Measurements from ENCODE around the gene PCTP.

PCTP gene

DNA sequence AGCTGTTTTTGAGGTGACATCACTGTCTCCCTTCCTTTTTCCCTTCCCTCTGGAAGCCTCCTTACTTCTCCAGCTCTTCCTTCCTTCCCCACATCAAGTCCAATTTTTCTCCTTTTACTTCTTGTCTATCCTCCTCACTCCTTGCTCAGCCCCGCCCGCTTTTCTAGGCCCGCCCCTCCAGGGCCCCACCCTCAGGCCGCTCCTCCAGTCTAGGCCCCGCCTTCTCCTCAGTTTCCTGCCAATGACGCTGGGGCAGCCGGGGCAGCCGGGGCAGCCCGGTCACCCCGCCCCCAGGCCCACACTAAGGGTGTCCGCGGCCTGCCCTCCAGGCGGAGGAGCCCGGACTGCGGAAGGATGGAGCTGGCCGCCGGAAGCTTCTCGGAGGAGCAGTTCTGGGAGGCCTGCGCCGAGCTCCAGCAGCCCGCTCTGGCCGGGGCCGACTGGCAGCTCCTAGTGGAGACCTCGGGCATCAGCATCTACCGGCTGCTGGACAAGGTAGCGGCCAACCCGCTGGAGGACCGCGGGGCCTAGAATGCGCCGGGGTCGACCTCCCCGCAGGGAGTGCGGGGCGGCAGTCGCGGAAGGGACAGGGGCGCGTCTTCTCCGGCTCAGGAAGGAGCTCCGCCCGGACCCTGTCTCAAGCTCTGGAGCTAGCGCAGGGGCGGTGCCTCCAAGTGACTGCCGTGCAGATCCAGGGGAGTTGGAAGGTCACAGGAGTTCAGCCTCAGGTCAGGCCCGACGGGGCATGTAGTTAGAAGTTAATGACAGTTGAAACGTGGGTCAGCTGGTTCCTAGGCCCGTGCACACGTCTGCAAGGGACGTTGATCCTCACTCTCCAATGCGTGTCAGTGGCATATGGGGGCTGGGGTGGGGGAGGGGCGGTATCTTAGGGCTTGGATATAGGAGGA lies at the start of gene PCTP:
TSS of gene PCTP (plus strand) at position 302 of the 908 bp plus-strand sequence. CDS start at position 355, 53 bp downstream.
- peak; percentile 47 to 56 for DNase-seq (ENCODE audit: low read depth in 2 of 2, low spot score in 1 of 2)

DNA sequence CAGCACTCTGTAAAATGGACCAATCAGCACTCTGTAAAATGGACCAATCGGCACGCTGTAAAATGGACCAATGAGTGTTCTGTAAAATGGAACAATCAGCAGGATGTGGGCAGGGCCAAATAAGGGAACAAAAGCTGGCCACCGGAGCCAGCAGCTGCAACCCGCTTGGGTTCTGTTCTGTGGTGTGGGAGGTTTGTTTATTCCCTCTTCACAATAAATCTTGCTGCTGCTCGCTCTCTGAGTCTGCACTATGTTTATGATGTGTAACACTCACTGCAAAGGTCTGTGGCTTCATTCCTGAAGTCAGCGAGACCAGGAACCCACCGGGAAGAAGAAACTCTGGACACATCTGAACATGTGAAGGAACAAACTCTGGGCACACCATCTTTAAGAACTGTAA lies 48.7 kb upstream of the PCTP start:
- DNase-seq (ENCODE audit: low read depth in 2 of 2, low spot score in 1 of 2): no peak

DNA sequence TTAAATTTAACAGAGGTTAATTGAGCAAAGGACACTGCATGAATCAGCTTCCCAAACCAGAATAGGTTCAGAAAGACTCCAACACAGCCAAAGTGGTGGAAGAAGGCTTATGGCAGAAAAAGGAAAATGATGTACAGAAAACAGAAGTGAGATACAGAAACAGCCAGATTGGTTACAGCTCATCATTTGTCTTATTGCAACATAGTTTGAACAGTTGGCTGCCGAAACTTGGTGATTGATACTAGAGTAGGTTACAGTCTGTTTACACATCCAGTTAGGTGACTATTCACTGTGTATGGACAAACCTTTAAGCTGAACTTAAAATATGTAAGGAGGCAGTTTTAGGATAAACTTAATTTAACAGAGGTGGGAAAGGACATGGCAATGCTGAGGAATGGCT lies 46.5 kb upstream of the PCTP start:
- no peak for DNase-seq (ENCODE audit: low read depth in 2 of 2, low spot score in 1 of 2)

DNA sequence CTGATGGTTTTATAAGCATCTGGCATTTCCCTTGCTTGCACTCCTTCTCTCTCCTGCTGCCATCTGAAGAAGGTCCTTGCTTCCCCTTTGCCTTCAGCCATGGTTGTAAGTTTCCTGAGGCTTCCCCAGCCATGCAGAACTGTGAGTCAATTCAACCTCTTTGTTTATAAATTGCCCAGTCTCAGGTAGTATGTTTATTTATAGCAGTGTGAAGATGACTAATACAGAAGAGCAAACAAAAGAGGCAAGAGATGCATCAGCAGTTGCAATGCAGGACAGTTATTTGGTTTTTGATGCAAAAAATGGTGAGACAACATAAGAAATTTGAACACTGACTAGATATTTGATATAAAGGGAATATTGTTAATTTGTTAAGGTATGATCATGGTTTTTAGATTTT lies 45.0 kb upstream of the PCTP start:
- no peak for DNase-seq (ENCODE audit: low read depth in 2 of 2, low spot score in 1 of 2)

DNA sequence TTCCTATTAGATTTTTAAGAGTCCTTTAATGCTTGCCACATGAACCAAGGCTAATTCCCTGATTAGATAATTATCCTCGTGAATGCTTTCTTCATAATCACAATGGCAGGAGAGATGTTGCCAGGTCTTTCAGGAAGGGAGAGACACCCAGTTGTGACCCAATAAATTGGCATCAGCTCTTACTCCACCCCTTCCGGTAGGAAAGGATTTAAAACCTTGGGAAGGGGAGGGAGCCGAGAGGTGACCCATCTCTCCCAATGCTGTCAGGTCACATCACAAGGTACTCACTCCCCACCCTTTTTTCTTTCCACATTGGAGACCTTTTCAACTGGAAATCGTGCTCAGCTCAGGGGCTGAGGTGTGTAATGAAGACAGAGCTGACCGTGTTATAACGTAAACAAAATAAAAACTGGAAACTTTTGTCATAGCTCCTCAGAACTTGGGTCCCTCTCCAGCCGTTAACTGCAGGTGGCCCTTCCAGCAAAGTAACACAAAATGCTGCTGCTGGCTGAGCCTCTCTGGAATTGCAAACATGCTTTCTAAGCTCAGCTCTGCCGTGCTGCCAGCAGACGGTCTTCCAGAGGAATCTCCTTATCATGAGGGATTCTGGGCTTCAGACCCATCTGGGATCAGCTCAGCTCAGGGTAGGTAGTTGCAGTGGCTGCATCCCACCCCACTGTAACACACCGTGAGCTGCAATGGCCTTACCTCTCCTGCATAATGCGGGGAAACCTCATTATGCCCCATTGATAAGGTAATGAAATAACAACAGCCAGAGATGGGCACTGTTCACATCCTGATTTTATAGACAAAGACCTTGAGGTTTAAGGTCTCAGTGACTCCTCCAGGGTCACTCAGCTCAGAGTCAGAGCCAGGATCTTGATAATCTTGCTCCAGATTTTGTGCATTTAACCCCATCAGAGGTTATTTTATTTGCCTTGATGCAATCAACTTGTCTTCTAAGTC lies 43.8 kb upstream of the PCTP start:
- DNase-seq (ENCODE audit: low read depth in 2 of 2, low spot score in 1 of 2): no peak

DNA sequence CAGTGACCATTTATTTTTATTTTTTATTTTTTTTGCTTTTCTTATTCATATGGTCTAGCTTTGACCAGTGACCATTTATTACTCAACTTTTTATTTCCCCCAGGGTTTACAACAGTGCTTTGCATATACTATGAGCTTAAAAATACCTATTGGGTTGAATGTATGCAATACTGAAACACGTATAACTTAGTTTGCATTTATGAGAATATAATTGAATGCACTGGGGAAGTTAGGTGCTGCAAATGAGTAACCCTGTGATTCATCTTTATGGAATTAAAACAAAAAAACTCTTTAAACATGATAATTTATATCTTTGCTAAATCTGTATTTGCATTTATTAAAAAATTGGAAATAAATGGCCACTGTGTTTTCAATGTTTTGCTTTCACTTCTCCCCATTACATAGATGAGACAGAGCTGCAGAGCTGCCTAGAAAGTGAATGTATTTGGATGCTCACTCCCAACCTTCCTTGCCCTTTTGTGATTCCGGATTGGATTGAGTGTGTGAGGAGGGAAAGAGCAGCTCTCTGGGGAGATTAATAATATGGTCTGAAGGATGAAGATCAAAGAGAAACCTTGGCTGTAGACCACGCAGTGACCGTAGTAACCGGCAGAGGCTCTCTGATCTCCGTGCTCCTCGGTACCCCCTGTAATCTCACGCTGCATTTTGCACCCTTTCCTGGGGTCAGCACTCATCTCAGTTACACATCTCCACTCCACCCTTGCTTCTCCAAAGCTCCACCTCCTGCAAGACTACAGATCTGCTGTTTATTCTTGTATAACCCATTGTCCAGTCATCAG lies 42.5 kb upstream of the PCTP start:
- DNase-seq (ENCODE audit: low read depth in 2 of 2, low spot score in 1 of 2): no peak

DNA sequence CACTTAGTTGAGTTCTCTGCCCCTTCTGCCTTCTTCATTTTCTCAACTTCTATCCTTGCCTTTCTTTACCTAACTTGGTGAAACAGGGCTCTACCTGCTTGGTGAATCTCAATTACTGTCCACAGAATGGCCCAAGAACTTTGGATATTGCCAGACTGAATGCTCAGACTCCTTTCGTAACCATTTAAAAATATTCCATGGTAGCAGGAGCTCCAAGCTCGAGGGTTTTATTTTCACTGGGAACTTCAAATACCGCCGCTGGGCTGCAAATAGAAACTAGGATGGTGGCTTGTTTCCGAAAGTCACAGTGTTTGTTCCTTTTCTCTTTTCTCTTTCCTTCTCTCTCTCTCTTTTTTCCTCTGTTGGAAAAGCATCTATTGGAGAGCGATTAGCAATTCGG lies 41.4 kb upstream of the PCTP start:
- DNase-seq (ENCODE audit: low read depth in 2 of 2, low spot score in 1 of 2): no peak

DNA sequence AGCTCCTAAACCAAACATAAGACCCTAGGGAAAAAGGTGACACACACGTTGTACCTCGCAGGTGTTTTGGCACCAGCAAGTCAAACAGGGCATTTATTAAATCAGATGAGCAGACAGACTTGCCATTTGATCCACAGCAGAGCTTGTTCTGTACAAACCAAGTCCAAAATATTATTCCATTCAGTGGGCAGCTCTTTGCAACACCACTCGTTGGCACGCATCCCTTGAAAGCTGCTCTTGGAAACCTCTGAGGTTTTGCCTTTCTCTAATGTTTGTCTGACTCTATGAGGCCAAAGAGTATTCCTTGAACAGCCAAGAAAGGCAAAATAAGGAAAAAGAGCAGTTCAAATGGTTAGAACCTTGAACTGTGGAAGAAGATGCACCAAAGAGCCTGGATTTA lies 40.9 kb upstream of the PCTP start:
- no peak for DNase-seq (ENCODE audit: low read depth in 2 of 2, low spot score in 1 of 2)

DNA sequence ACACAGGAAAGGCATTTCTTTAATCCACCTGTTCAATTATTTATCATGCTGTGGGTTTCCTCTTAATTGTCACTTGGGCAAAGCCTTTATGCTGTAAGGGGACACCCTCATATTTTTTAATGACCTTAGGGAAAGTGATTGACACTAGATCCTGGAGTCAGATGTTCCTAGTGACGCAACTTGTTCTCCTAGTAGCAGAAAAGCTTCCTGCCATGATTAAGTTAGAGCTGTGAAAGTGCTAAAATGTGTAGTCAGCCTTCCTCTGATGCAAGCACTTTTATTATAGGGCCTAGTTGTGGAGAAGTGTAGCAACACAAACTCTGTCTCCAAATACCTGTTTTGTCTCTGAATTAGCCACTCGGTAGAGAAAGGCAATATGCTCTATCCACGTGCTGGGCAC lies 40.4 kb upstream of the PCTP start:
- DNase-seq (ENCODE audit: low read depth in 2 of 2, low spot score in 1 of 2): no peak

DNA sequence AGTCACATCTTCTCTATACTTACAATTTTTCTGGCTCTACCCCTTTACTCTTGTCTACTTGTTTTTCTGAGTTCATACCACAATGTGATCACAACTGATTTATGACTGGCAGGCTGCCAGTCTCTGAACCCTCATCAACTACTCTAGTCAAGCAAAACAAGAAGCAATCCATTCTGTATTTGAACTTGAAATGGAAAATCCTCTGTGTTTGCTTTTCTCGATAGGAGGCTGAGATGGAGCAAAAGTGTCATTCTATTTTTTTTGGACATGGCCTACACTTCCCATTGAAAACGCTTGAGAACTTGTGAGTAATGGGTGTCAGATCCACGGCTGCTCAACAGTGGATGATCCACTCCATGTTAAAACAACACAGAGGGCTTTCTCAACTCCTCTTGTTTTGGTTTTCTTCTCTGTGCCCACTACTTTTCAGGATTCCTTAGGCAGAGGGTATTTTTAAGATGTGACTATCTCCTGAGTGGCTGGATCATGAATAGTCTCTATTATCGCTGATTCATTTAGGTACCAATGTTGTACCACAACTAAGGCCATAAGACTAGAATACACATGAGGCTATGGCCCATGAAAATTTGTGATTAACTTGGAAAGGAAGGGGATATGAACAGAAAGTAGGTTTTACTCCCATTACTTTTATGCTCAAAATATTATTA lies 39.9 kb upstream of the PCTP start:
- no peak for DNase-seq (ENCODE audit: low read depth in 2 of 2, low spot score in 1 of 2)

DNA sequence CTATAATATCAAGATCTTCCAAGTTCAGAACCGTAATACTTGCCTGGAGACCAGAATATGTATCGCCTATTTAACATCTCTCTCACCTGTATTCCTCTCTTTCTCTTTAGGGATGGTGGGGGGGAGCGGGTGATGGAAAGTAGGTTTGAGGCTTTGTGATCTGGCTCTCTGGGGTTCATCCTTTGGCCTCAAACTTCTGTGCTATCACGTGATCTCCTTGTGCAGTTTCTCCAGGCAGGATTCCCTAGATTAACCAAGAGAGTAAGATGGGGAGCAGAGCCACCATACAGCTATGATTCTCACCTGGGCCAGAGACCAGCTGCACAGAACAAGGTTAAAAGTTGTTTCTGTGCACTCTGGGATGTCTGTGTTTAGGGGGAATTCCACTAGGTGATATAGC lies 33.4 kb upstream of the PCTP start:
- DNase-seq (ENCODE audit: low read depth in 2 of 2, low spot score in 1 of 2): no peak

DNA sequence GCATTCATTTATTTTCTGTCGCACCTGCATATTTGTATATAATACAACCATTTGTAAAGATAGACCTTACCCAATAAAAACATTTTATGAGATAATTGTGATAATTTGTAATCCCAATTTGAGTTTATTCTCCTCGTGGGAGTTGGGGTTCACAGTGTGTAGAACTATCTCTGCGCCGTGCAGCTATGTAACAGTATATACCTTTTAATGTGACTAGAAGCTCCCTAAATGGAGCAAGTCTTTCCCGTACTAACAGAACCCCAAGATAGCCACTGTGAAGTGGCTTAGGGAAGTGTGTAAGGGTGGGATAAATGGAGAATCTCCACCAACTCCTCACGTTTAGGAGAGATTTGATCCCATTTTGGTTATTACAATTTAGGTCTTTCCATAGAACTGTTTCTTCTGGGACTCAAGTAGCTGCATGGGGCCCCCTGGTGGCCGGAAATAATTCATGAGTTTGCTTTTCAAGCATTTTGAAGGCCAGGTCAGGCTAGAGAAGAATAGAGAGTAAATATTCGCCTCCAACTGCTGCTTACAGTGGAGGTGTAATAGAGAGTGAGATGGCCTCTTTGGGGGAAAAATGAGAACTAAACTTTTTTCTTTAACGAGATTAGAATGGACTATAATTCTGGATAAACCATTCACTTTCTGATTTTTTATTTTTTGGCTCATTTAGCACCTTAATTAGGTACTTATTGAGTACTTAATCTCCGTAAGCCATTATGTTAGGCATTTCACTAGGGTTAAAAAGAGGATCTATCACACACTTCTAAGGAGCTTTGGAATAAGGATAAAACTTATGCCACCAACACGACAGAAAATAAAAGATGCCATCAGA lies 32.7 kb upstream of the PCTP start:
- DNase-seq (ENCODE audit: low read depth in 2 of 2, low spot score in 1 of 2): peak in 1 of 2 donors; percentile 35

DNA sequence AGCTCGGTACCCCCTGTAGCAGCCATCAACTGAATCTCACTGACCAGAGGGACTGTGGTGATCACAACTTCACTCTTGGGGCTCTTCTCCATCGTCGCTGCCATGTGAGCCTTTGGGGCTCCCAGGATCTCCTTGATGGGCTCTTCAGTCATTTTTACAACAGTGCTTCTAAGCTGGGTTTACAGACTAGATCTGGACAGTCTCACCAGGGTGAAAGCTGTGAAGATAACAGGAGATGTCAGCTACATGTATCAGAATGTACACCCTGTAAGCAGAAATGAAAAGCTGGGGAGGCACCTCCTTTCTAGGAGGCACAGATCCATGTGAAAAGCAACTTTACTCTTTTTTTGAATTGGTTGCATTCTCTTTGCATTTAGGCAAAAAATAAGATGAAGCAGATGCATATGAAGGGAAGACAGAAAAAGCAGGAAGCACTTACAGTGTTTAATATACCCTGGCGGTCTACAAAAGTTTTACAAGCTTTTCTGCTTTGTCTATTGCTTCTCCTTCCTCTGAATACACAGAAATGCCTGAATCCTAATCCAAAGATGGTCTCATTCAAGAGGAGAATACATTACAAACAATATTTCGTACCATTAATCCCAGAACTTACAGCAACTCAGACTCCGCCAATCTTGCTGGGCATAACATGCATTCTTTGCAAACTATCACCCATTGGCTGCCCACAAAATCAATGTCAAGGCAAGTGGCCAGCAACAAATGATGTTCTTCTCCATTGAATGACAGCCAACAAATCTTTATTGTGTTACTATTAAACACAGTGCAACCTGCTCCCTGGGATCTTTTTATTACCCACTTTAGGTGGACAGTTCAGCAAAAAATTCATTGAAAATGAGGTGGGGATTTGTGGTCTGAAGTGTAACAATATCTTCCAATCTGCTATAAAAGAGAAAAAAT lies 29.7 kb upstream of the PCTP start:
- no peak for DNase-seq (ENCODE audit: low read depth in 2 of 2, low spot score in 1 of 2)

DNA sequence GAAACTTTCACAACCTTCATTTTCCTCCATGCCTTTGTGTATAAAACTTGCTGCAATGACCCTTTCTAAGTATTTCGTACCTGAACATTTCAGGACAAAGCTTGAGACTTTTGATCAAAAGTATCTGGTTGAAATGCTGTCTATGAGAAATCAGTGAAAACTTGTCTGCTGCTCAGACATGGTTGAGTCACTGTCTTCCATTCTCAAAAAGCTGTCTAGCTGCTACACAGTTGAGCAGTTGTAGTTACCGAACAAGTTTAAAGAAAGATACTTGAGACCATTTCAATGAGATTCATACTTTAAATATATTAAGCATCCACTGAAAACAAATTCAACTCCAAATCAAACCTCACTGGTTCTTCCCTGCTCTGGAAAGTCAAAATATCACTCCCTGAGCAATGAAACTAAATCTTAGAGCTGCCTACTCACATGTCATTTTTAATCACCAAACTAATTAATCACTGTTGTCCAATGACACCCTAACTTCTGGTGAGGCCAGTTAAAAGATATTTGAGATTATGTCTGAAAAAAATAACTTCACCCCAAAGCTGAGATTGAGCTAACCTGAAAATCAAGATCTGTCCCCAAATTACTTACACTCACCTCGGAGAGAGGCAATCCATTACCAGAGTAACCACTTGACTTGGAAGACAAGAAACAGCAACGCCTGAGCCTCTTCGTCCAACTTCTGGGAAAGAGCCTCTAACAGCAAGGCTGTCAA lies 28.7 kb upstream of the PCTP start:
- DNase-seq (ENCODE audit: low read depth in 2 of 2, low spot score in 1 of 2): no peak

DNA sequence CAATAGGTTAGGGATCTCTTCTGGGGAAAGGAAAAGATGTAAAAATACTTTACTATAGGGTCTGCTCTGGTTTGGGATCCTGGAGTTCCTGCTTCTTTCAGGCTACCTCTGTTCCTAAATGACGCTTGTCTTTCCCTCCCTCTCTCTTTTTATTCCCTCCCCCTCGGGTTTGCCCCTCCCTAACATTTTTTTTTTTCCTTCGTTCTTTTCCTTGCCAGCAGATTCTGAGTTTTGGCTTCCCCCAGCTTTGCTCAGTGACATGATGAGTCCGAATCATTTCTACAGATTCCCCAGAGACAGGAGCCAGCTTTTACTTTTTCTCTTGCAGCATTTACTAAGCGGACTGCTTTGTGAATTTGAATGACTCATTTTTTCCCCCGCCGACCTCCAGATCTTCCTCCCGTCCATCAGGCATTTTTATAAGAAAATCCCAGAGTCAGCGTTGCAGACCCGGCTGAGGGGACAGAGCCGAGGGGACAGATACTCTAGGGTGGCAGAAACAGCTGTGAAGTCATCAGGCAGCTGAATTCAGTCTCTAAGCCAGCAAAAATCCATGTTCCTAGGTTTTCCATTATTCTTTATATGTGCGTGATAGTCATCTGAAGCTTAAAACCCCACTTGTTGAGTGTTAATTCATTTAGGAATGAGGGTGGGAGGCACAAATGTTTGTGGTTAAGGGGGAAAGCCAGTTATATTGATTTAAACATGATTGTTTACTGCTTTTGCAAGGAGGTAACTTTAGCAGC lies 27.9 kb upstream of the PCTP start, which contains the start of gene TMEM100:
TSS of gene TMEM100 (minus strand) at position 123 of the 746 bp plus-strand sequence. CDS start 1,794 bp downstream, outside the sequence.
- no peak for DNase-seq (ENCODE audit: low read depth in 2 of 2, low spot score in 1 of 2)

DNA sequence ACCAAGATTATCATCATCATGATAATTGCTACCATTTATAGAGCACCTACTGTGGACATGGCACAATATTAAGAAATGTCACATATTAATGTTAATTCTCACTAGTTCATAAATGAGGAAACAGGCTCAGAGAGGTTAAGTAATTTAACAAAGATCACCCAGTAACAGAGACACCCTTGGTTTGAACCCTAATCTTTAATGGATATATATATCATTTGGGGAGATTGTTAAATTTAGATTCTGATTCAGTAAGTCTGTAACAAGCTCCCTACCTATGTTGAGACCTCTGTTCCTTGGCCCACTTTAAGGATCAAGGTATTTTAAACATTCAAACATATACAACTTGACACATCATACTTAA lies 27.4 kb upstream of the PCTP start:
- no peak for DNase-seq (ENCODE audit: low read depth in 2 of 2, low spot score in 1 of 2)

DNA sequence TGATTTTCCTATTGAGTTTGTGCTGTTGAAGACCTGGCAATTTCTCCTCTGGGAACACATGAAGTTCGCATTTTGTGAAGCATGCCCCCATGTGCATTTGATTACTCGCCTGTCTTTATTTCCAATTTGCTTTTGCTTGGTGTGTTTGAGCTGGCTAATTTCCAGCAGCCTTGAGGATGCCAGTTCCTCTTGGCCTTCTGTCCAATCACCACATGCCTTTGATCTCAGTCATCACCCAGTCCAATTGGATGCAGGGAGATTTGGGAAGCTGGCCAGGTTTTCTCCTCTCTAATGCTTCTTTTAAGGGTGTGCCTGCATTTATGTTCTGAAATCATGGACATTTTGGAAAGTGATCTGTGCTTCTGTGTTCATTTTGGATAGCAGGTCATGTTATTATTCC lies 24.4 kb upstream of the PCTP start:
- no peak for DNase-seq (ENCODE audit: low read depth in 2 of 2, low spot score in 1 of 2)
